ENCODE data around the gene DCAF7.

GRCh38 chr17:63557416-63557815 lies 7.1 kb downstream of the DCAF7 start:
- TF ChIP-seq GATA2 (IDR thresholded peaks at IDR 0.05; ENCODE audit: low read depth, low read length), result no peak
- 0 out of 2 replicates have a peak, but pooled peaks have one; percentile 22 for TF ChIP-seq GATA3 (IDR thresholded peaks at IDR 0.05; ENCODE audit: low read depth, low read length)
